Stimulated activated CD8-positive, alpha-beta memory T cell treated with anti-CD3 and anti-CD28 coated beads, Interleukin-15, amount 100 ng/mL, for 1 hour (primary cell): ENCODE measurements around the gene TOP3B.

ENCODE experiments used
- DNase-seq: peaks from one replicate; pipeline ENCODE4 v3.0.0-alpha.2; 2020; ENCODE audit warnings: low read depth

Gene TOP3B

GRCh38 chr22:21962655-21962949 is 20.0 kb downstream of the TOP3B start:
- no peak for DNase-seq

GRCh38 chr22:21961886-21962654 is 20.5 kb downstream of the TOP3B start:
- no peak for DNase-seq

GRCh38 chr22:21961127-21961867 is 21.3 kb downstream of the TOP3B start:
- DNase-seq, result no peak

- no peak for DNase-seq
Observed at GRCh38 chr22:21960200-21961126, 22.1 kb downstream of the TOP3B start.

GRCh38 chr22:21959274-21960074 is 23.1 kb downstream of the TOP3B start:
- no peak for DNase-seq

GRCh38 chr22:21958360-21959273 is 24.0 kb downstream of the TOP3B start:
- no peak for DNase-seq

- DNase-seq, result peak; percentile 77
Observed at GRCh38 chr22:21952586-21953571, 29.7 kb downstream of the TOP3B start, which contains the start of gene PPM1F. TSS of gene PPM1F (minus strand) at chr22:21952848. CDS start at chr22:21946048, 6,800 bp downstream.

GRCh38 chr22:21951931-21952465 is 30.6 kb downstream of the TOP3B start:
- no peak for DNase-seq

GRCh38 chr22:21951062-21951461 is 31.5 kb downstream of the TOP3B start:
- no peak for DNase-seq

- DNase-seq, result no peak
Observed at GRCh38 chr22:21949948-21950347, 32.6 kb downstream of the TOP3B start.

GRCh38 chr22:21949569-21949918 is 33.0 kb downstream of the TOP3B start:
- no peak for DNase-seq

- DNase-seq, result no peak
Observed at GRCh38 chr22:21948824-21949568, 33.6 kb downstream of the TOP3B start.

GRCh38 chr22:21948390-21948789 is 34.2 kb downstream of the TOP3B start:
- no peak for DNase-seq

GRCh38 chr22:21947040-21948014 is 35.3 kb downstream of the TOP3B start:
- DNase-seq, result no peak

GRCh38 chr22:21946262-21946925 is 36.2 kb downstream of the TOP3B start:
- DNase-seq, result no peak

- DNase-seq, result no peak
Observed at GRCh38 chr22:21945453-21946261, 36.9 kb downstream of the TOP3B start.
